Hematopoietic multipotent progenitor cell treated with erythropoietin and hydrocortisone succinate and interleukin-3 and kit ligand, for 15 days (in vitro differentiated cells): Measurements from ENCODE around the gene ZRANB3.

Experiments used
- DNase-seq: peaks from one replicate; pipeline ENCODE4 v3.0.0-alpha.2; 2015; ENCODE audit warnings: low spot score

The ZRANB3 gene

GRCh38 chr2:135169900-135170753, 360.9 kb downstream of the ZRANB3 start:
- no peak for DNase-seq

- DNase-seq, result no peak
These were observed 362.7 kb downstream of the ZRANB3 start for GRCh38 chr2:135168204-135168856.

GRCh38 chr2:135167273-135167672, 363.7 kb downstream of the ZRANB3 start:
- no peak for DNase-seq

- no peak for DNase-seq
These were observed 366.6 kb downstream of the ZRANB3 start for GRCh38 chr2:135164431-135164830.

GRCh38 chr2:135163901-135164300, 367.1 kb downstream of the ZRANB3 start:
- DNase-seq, result no peak

GRCh38 chr2:135163306-135163705, 367.7 kb downstream of the ZRANB3 start:
- no peak for DNase-seq

- DNase-seq, result no peak
These were observed 368.2 kb downstream of the ZRANB3 start for GRCh38 chr2:135162786-135163185.

- DNase-seq, result no peak
These were observed 368.6 kb downstream of the ZRANB3 start for GRCh38 chr2:135162377-135162776.

- DNase-seq, result no peak
These were observed 371.8 kb downstream of the ZRANB3 start for GRCh38 chr2:135159191-135159590.

GRCh38 chr2:135157856-135158255, 373.2 kb downstream of the ZRANB3 start:
- DNase-seq, result no peak

GRCh38 chr2:135154962-135155361, 376.1 kb downstream of the ZRANB3 start:
- no peak for DNase-seq

GRCh38 chr2:135152361-135152760, 378.7 kb downstream of the ZRANB3 start:
- no peak for DNase-seq

- no peak for DNase-seq
These were observed 379.4 kb downstream of the ZRANB3 start for GRCh38 chr2:135151615-135152014.

GRCh38 chr2:135150725-135151124, 380.3 kb downstream of the ZRANB3 start:
- DNase-seq, result no peak

GRCh38 chr2:135149251-135149650, 381.8 kb downstream of the ZRANB3 start:
- no peak for DNase-seq

GRCh38 chr2:135144343-135144742, 386.7 kb downstream of the ZRANB3 start:
- no peak for DNase-seq

GRCh38 chr2:135142323-135142722, 388.7 kb downstream of the ZRANB3 start:
- no peak for DNase-seq

- no peak for DNase-seq
These were observed 390.4 kb downstream of the ZRANB3 start for GRCh38 chr2:135140606-135141005.

- DNase-seq, result no peak
These were observed 398.7 kb downstream of the ZRANB3 start for GRCh38 chr2:135132314-135132713.

- no peak for DNase-seq
These were observed 400.3 kb downstream of the ZRANB3 start for GRCh38 chr2:135130751-135131150.

GRCh38 chr2:135125940-135126339, 405.1 kb downstream of the ZRANB3 start:
- DNase-seq, result no peak

GRCh38 chr2:135124924-135125886, 405.8 kb downstream of the ZRANB3 start:
- DNase-seq, result no peak
